ENCODE measurements around the gene MYBPHL. TPM values are rescaled to one million over a fixed set of nuclear protein-coding genes. Genes with fewer than 3 reads are reported as not detected.

Gene MYBPHL
- total and polyA plus RNA-seq, 2 experiments from 2014 or later: not detected

DNA sequence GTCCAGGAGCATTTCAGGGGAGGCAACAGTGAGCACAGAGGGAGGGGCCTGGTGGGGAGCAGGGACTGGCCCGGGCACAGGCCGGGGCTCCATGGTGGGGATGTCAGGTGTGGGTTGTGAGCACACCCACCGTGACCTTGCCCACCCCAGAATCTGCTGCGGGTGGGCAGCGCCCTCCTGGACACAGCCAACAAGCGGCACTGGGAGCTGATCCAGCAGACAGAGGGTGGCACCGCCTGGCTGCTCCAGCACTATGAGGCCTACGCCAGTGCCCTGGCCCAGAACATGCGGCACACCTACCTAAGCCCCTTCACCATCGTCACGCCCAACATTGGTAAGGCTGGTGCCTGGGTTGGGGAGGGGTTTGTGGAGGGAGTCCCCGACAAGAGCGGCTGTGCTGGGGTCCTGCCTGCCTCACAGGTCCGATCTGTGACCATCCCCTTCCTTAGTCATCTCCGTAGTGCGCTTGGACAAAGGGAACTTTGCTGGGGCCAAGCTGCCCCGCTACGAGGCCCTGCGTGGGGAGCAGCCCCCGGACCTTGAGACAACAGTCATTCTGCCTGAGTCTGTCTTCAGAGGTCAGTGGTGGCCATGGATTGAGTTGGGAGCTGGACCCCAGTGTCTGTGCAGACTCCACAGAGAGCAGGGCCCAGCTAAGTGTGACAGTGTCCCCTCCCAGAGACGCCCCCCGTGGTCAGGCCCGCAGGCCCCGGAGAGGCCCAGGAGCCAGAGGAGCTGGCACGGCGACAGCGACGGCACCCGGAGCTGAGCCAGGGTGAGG lies 38.2 kb downstream of the MYBPHL start (continued):
- TF ChIP-seq ZNF462 (CRISPR knock-in tag; IDR thresholded peaks at IDR 0.05): no peak
- TF ChIP-seq EZH2 (IDR thresholded peaks at IDR 0.05; ENCODE audit: low read depth, unreplicated experiment): no peak
- TF ChIP-seq NANOG (IDR thresholded peaks at IDR 0.05; ENCODE audit: borderline replicate concordance): no peak
- TF ChIP-seq POLR2AphosphoS5 (IDR thresholded peaks at IDR 0.05; ENCODE audit: low read depth): no peak
- TF ChIP-seq ZNF114 (CRISPR knock-in tag; IDR thresholded peaks at IDR 0.05): no peak
- no peak for TF ChIP-seq EZH2phosphoT487 (IDR thresholded peaks at IDR 0.05; ENCODE audit: unreplicated experiment)

DNA sequence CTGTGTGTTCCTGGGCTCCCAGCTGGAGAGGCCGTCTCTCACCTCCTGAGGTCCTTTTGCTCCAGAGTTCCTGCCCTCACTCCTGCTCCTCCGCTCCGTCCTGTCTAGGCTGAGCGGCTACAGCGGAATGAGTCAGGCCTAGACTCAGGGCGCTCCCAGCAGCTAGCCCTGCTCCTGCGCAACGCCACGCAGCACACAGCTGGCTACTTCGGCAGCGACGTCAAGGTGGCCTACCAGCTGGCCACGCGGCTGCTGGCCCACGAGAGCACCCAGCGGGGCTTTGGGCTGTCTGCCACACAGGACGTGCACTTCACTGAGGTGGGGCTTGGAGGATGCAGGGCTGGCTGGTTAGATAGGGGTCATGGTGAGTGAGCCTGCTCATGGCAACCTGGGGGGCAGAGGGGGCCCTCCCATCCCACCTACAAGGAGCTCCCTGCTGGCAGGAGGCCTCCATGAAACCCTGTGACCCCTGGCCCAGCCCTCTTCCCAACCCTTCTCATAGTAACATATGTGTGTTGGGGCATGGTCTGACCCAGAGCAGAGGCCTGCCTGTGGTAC lies 39.0 kb downstream of the MYBPHL start:
- no peak overlapping the region for H3K27ac Mint-ChIP-seq
- H3K4me2 ChIP-seq: no peak overlapping the region
- H3K4me3 ChIP-seq: no peak overlapping the region
- H3K27me3 Mint-ChIP-seq (ENCODE audit: insufficient read depth, low read depth, poor library complexity): peaks cover 12% of the 10 kb centered on the region
- no peak for ATAC-seq
- no peaks in the 10 kb centered on the region for H4K20me1 ChIP-seq (replicated peaks; ENCODE audit: insufficient read depth)
- DNase-seq (ENCODE audit: low spot score): no peak
- no peaks in the 10 kb centered on the region for H3K4me1 ChIP-seq (ENCODE audit: insufficient read depth)
- 0 out of 2 replicates have a peak, but pooled peaks cover 1% of the 10 kb centered on the region for H3F3A ChIP-seq (replicated peaks; ENCODE audit: low read depth)
- H3K9me2 ChIP-seq (ENCODE audit: insufficient read depth): no peaks in the 10 kb centered on the region
- no peak overlapping the region for H3K4me3 Mint-ChIP-seq
- no peaks in the 10 kb centered on the region for H3K36me3 ChIP-seq (ENCODE audit: insufficient read depth)
- H3K79me2 ChIP-seq (replicated peaks; ENCODE audit: insufficient read depth): no peaks in the 10 kb centered on the region
- no peaks in the 10 kb centered on the region; the same call in 1 of the 3 replicates for H3K9me3 Mint-ChIP-seq
- no peak overlapping the region for H2AFZ ChIP-seq
- peaks cover 19% of the 10 kb centered on the region for H3K36me3 Mint-ChIP-seq (ENCODE audit: low read depth)
- no peak overlapping the region for H3K27ac ChIP-seq (ENCODE audit: low read depth)
- peaks cover 3% of the 10 kb centered on the region; the same call in 1 of the 3 replicates for H3K4me1 Mint-ChIP-seq
- H3K27me3 ChIP-seq (ENCODE audit: insufficient read depth): no peaks in the 10 kb centered on the region
- TF ChIP-seq NANOG (IDR thresholded peaks at IDR 0.05; ENCODE audit: borderline replicate concordance) (no peak), CTCF (conservative IDR thresholded peaks at IDR 0.05; ENCODE audit: low read depth in 2 of 2) (no peak), EZH2phosphoT487 (IDR thresholded peaks at IDR 0.05; ENCODE audit: unreplicated experiment) (no peak), ZNF114 (CRISPR knock-in tag; IDR thresholded peaks at IDR 0.05) (no peak), EZH2 (IDR thresholded peaks at IDR 0.05; ENCODE audit: low read depth, unreplicated experiment) (no peak)

Data from GM23338 (cell line).